Middle frontal gyrus (tissue), 1 donor: ENCODE results near the gene CLEC3B.
"Not testable (repeated sequence)": the region's sequence is repeated elsewhere in the genome, so short reads cannot be mapped to it uniquely, and the experiment has no call there.

Experiments
- DNase-seq: peaks from one replicate; pipeline ENCODE4 v3.0.0-alpha.2; 2015; ENCODE audit warnings: low spot score; ENCODE audit errors: extremely low spot score

CLEC3B gene, protein sequence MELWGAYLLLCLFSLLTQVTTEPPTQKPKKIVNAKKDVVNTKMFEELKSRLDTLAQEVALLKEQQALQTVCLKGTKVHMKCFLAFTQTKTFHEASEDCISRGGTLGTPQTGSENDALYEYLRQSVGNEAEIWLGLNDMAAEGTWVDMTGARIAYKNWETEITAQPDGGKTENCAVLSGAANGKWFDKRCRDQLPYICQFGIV

GRCh38 chr3:45026038-45026437 lies at the start of gene CLEC3B:
Gene CLEC3B (plus strand): TSS chr3:45026303. CDS start chr3:45026363, 60 bp downstream.
- DNase-seq = no peak

DNA sequence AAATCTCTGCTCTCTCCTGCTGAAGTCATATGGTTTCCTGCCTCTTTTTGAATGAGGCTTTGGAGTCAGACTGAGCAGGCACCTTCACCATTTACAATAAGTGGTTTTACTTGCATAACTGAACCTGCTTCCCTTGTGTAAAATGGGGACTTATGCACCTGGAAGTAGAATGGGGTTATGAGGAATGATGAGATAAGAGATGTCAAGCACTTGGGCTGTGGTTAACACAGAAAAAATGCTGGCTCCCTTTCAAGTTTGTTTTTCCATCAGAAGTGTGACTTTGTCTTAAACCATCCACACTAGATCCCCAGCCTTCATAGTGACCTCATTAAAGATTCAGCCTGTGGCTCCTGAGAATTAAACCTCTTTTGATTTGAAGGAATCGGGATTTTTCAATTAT lies 44.9 kb upstream of the CLEC3B start:
- DNase-seq = no peak

GRCh38 chr3:44981751-44982150 lies 44.4 kb upstream of the CLEC3B start:
- no peak for DNase-seq

DNA sequence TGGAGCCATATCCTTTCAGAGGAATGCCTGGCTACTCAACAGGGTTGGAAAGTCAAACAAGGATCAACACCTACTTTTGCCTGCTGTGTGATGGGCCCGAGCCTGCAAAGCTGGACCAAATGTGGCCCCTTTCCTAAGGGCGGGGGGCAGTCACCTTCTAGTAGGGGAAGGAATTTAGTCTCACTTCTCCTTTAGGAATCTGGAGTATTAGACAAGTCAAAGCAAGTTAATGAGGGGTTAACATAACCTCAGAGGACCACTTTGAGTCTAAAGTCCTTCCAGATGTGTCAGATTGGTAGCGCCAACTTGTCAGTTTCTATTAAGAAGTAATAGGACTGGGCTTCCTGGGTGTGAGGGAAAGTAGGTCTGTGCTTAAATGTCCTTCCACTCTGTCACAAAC lies 43.3 kb upstream of the CLEC3B start:
- DNase-seq = no peak

GRCh38 chr3:44983484-44983941 lies 42.6 kb upstream of the CLEC3B start:
- no peak for DNase-seq

GRCh38 chr3:44984335-44984734 lies 41.8 kb upstream of the CLEC3B start:
- no peak for DNase-seq

- not testable (repeated sequence) for DNase-seq
Measured at GRCh38 chr3:44986330-44986729, 39.8 kb upstream of the CLEC3B start.

DNA sequence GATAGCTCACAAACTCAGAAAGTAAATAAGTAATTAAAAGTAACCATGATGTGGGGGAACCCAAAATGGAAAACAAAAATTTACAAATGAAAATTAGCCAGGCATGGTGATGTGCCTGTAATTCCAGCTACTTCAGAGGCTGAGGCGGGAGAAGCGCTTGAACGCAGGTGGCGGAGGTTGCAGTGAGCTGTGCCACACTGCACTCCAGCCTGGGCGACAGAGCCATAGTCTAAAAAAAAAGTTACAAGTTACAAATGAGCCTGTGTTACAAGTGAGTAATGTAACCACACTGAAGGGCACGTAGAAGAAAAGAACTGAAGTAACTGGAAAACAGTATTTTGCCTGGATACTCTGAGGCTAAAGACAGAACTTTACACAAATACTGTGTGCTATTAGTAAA lies 38.8 kb upstream of the CLEC3B start:
- DNase-seq = no peak

DNA sequence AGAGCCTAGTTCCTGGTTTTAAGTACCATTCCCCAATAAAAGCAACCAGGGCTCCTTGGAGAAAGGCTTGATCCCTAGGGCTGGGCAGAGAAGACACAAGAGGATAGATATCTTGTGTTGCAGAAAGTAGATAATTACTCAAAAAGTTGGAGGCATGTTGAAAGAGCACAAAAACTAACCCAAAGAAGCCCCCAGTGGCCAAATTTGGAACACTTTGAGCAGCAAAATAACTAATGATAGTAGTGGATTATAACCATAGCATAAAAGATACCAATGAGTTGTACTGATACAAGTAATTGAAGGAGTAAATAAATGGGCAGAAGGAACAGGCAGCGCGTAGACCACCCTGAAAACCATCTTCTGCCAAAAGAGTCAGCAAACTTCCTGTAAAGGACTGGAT lies 38.0 kb upstream of the CLEC3B start:
- DNase-seq = no peak

DNA sequence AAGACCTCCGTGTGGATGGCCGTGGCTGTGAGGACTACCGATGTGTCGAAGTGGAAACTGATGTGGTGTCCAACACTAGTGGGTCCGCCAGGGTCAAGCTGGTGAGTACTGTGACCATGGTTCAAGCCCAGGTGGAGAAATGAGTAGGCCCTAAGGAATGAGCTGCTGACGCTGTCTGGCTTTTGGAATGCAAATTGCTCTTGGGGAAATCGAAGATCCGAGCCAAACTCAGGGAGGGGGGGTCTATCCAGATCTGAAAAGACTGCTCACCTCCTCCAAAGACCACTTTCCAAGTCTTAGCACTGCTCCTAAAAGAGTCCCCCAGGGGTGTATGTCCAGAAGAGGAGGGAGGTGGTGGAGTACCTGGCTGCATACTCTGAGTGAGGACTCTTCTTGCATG lies 37.0 kb upstream of the CLEC3B start:
- no peak for DNase-seq

GRCh38 chr3:44989636-44990373 lies 36.3 kb upstream of the CLEC3B start:
- DNase-seq = no peak

DNA sequence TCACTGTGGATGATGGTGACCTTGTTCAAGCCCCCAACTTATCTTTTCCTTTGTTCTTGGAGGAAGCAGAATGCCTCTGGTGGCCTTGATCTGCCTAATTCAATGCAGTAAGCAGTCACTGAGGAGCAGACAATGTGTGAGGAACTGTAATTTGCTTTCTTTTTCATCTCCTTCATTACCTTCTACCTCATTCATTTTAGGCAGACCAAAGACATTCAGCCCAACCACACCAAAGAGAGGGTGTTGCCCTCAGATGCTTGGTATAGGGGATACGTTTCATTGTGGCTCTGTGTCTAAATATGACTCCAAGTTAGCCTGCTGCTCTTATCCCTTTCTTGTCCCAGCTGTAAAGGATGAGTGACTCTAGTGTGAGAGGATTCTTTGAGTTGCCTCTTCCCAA lies 34.8 kb upstream of the CLEC3B start:
- DNase-seq = no peak

GRCh38 chr3:44992555-44993470 lies 33.3 kb upstream of the CLEC3B start:
- DNase-seq = no peak

- no peak for DNase-seq
Measured at GRCh38 chr3:44993471-44994205, 32.5 kb upstream of the CLEC3B start.

GRCh38 chr3:44995142-44995770 lies 30.8 kb upstream of the CLEC3B start:
- DNase-seq = no peak

DNA sequence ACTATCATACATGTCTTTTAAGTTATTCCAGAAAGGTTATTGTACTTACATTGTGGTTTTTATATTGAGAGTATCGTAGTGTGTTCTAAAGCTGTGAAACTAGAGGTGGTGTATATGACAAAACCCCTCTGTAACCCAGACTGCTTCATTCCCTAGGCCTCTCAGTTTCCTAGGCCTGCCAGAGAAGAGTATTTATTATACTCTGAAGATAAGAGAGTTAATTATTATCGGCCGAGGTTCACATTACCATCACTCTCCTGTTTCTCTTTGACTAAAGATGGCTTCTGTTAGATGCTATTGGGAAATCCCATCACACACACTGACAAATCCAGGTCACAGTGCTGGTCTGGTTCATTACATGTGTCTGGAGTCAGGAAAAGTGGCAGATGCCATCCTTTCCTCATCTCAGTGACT lies 29.5 kb upstream of the CLEC3B start:
- DNase-seq = no peak

- no peak for DNase-seq
Measured at GRCh38 chr3:44999782-45000181, 26.3 kb upstream of the CLEC3B start.

GRCh38 chr3:45000823-45001222 lies 25.3 kb upstream of the CLEC3B start:
- no peak for DNase-seq

- no peak for DNase-seq
Measured at GRCh38 chr3:45001738-45002137, 24.4 kb upstream of the CLEC3B start.

DNA sequence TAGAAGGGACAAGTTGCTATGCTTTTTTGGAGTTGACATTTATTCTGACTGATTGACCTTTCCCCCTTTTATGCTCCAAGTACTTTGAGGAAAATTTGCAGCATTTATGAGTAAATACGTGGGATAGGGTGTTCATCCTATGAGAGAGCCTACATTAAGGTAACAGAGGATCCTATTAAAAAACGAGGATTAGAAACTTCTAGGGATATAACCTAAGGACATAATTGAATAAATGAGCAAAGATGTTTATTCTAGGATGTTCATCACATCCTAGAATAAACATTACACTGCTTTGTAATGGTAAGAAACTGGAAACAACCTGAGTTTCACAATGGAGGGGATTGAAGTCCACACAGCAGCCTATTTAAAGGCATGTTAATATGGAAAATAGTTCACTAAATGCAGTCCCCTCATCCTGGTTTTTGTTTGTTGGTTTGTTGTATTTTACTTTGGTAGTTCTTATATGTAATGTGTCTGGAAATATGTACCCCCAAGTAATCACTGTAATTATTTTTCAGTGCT lies 23.9 kb upstream of the CLEC3B start:
- DNase-seq = no peak

DNA sequence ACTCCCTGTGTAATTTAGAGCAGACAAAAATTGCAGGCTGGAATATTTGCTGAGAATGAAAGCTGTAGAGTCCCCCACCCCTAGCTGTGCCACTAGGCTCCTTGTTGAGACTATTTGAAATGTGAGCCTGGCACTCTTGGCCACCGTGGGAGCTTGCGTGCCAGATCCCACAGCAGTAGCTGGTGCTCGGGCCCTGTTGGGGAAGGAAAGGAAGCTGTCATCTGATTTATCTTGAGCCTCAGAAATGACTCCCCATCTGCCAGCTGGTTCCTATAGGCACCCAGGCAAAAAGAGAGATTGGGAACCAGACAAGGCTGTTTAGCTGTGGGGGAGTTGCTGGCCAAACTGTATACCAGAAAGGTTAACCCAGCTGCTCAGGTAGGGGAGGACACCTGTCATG lies 23.4 kb upstream of the CLEC3B start:
- DNase-seq = no peak
